ENCODE measurements around the gene MED8.

- no peak for TF ChIP-seq EZH2 (optimal IDR thresholded peaks at IDR 0.05; ENCODE audit: low read depth, low read length)
- no peak for TF ChIP-seq CTCF (IDR thresholded peaks at IDR 0.05; ENCODE audit: low read length)
- no peak for TF ChIP-seq EZH2phosphoT487 (IDR thresholded peaks at IDR 0.05; ENCODE audit: low read length)
Measured at GRCh38 chr1:43389326-43390313, at the start of gene MED8, which contains the start of gene SZT2.
